Progenitor cell of endocrine pancreas (in vitro differentiated cells): ENCODE results near the gene TAF7. TPM values are rescaled to one million over a fixed set of nuclear protein-coding genes. Genes with fewer than 3 reads are reported as not detected.

Source experiments
- DNase-seq: peaks from one replicate; pipeline ENCODE4 v3.0.0; 2021; ENCODE audit warnings: low spot score; ENCODE audit not compliant: unreplicated experiment
- H3K27ac Mint-ChIP-seq: 2 replicates; pipeline ENCODE4 v1.8.0; 2021; ENCODE audit warnings: mild to moderate bottlenecking, moderate library complexity, mixed read lengths
- H3K27me3 Mint-ChIP-seq: 2 replicates; pipeline ENCODE4 v1.8.0; 2021; ENCODE audit warnings: mixed read lengths
- H3K36me3 Mint-ChIP-seq: 2 replicates; pipeline ENCODE4 v1.8.0; 2022; ENCODE audit warnings: mixed read lengths; ENCODE audit not compliant: insufficient read depth
- H3K4me1 Mint-ChIP-seq: 2 replicates; pipeline ENCODE4 v1.8.0; 2021; ENCODE audit warnings: low read depth, mixed read lengths
- H3K4me3 Mint-ChIP-seq: 2 replicates; pipeline ENCODE4 v1.8.0; 2021; ENCODE audit warnings: low read depth, mild to moderate bottlenecking, moderate library complexity, mixed read lengths
- H3K9me3 Mint-ChIP-seq: 2 replicates; pipeline ENCODE4 v1.8.0; 2021; ENCODE audit warnings: low read depth, mixed read lengths
- CTCF ChIP-seq: fragments of 200-600 bp; sonication (generic); IDR thresholded peaks from one replicate; pipeline ENCODE4 v1.5.0; 2021; ENCODE audit warnings: antibody characterized with exemption, mild to moderate bottlenecking; ENCODE audit not compliant: unreplicated experiment
- total RNA-seq: library from RNA; stranded (reverse); gene quantifications from 2 replicates; pipeline ENCODE4 v1.2.1, GENCODE V29; 2021

Gene TAF7
- total RNA-seq, 1 donor from 2014 or later = 95.6 TPM

- H3K4me3 Mint-ChIP-seq = no peak overlapping the region
- DNase-seq = no peak
- H3K36me3 Mint-ChIP-seq = peaks cover 17% of the 10 kb centered on the region
- H3K27me3 Mint-ChIP-seq = no peaks in the 10 kb centered on the region
- no peak for TF ChIP-seq CTCF
- H3K9me3 Mint-ChIP-seq = peaks cover 48% of the 10 kb centered on the region
- no peak overlapping the region for H3K27ac Mint-ChIP-seq
- H3K4me1 Mint-ChIP-seq = no peaks in the 10 kb centered on the region
Measured at GRCh38 chr5:141272906-141273305, 47.7 kb downstream of the TAF7 start.

DNA sequence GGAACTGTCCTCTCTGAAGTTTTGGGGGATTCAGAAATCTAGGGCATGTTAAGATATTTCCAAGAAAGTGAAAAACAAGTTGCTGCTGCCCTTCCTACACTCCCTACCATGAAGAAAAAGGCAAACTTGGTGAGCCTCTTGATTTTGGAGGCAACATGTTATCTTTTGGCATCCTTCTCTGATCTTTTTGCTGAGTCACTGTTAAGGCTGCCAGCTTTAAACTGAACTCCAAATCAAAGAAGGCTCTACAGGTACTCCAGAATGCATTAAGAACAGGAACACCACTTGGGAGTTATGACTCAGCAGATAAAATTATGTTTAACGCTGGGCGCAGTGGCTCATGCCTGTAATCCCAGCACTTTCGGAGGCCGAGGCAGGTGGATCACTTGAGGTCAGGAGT is 51.4 kb downstream of the TAF7 start:
- Mint-ChIP-seq H3K36me3 (peaks cover 31% of the 10 kb centered on the region), H3K4me1 (no peaks in the 10 kb centered on the region), H3K27me3 (no peaks in the 10 kb centered on the region), H3K4me3 (no peak overlapping the region), H3K27ac (no peak overlapping the region), H3K9me3 (peaks cover 49% of the 10 kb centered on the region)
- TF ChIP-seq CTCF = no peak
- DNase-seq = no peak

Other genes starting within 250 kb of the TAF7 start
- 75.5 and 80.4 TPM in 2 replicates for gene PCDHB2, start 226.2 kb downstream of the TAF7 start, total RNA-seq
- gene PCDHB3, start 220.3 kb downstream of the TAF7 start, total RNA-seq = 9.1 and 9.4 TPM in 2 replicates
- gene PCDHB4, start 199.0 kb downstream of the TAF7 start, total RNA-seq = 4.4 and 4.6 TPM in 2 replicates
- gene PCDHB5, start 185.6 kb downstream of the TAF7 start, total RNA-seq = 29.4 and 32.4 TPM in 2 replicates
- gene PCDHB6, start 170.7 kb downstream of the TAF7 start, total RNA-seq = 2.4 and 2.7 TPM in 2 replicates
- gene PCDHB7, start 148.1 kb downstream of the TAF7 start, total RNA-seq = 0.93 and 1.1 TPM in 2 replicates
- gene PCDHB8, start 143.0 kb downstream of the TAF7 start, total RNA-seq = 2.0 and 2.8 TPM in 2 replicates
- 11.9 and 14.3 TPM in 2 replicates for gene PCDHB16, start 138.4 kb downstream of the TAF7 start, total RNA-seq
- 7.5 and 8.0 TPM in 2 replicates for gene PCDHB9, start 133.6 kb downstream of the TAF7 start, total RNA-seq
- gene PCDHB10, start 128.4 kb downstream of the TAF7 start, total RNA-seq = 5.5 and 7.2 TPM in 2 replicates
- gene PCDHB11, start 121.2 kb downstream of the TAF7 start, total RNA-seq = 4.7 and 5.9 TPM in 2 replicates
- 5.4 and 7.2 TPM in 2 replicates for gene PCDHB12, start 112.1 kb downstream of the TAF7 start, total RNA-seq
- 6.8 and 7.4 TPM in 2 replicates for gene PCDHB13, start 106.9 kb downstream of the TAF7 start, total RNA-seq
- 7.9 and 8.0 TPM in 2 replicates for gene PCDHB14, start 97.4 kb downstream of the TAF7 start, total RNA-seq
- gene PCDHB15, start 75.4 kb downstream of the TAF7 start, total RNA-seq = 8.3 and 9.5 TPM in 2 replicates
- 1.1 and 1.2 TPM in 2 replicates for gene SLC25A2, start 16.7 kb downstream of the TAF7 start, total RNA-seq
- 1.1 and 1.3 TPM in 2 replicates for gene PCDHGA1, start 9.7 kb upstream of the TAF7 start, total RNA-seq
- 0.72 and 1.1 TPM in 2 replicates for gene PCDHGA2, start 18.0 kb upstream of the TAF7 start, total RNA-seq
- 0.80 and 0.81 TPM in 2 replicates for gene PCDHGA3, start 23.0 kb upstream of the TAF7 start, total RNA-seq
- 2.3 TPM in 2 replicates for gene PCDHGB1, start 29.3 kb upstream of the TAF7 start, total RNA-seq
- gene PCDHGA4, start 34.2 kb upstream of the TAF7 start, total RNA-seq = 0.96 and 1.2 TPM in 2 replicates
- 0.80 and 0.89 TPM in 2 replicates for gene PCDHGB2, start 39.2 kb upstream of the TAF7 start, total RNA-seq
- gene PCDHGA5, start 43.4 kb upstream of the TAF7 start, total RNA-seq = 0.69 and 0.71 TPM in 2 replicates
- 0.60 and 0.73 TPM in 2 replicates for gene PCDHGB3, start 49.5 kb upstream of the TAF7 start, total RNA-seq
- gene PCDHGA6, start 53.1 kb upstream of the TAF7 start, total RNA-seq = 0.60 and 0.80 TPM in 2 replicates
- 0.41 and 0.49 TPM in 2 replicates for gene PCDHGA7, start 62.0 kb upstream of the TAF7 start, total RNA-seq
- gene PCDHGB4, start 66.9 kb upstream of the TAF7 start, total RNA-seq = 16.1 and 17.0 TPM in 2 replicates
- gene PCDHGA8, start 71.8 kb upstream of the TAF7 start, total RNA-seq = 1.5 and 1.9 TPM in 2 replicates
- 4.0 and 4.2 TPM in 2 replicates for gene PCDHGB5, start 77.2 kb upstream of the TAF7 start, total RNA-seq
- gene PCDHGA9, start 82.0 kb upstream of the TAF7 start, total RNA-seq = 1.5 and 1.8 TPM in 2 replicates
- 23.1 and 24.0 TPM in 2 replicates for gene PCDHGB6, start 87.2 kb upstream of the TAF7 start, total RNA-seq
- gene PCDHGA10, start 92.2 kb upstream of the TAF7 start, total RNA-seq = 14.3 and 14.6 TPM in 2 replicates
- gene PCDHGB7, start 96.9 kb upstream of the TAF7 start, total RNA-seq = 6.0 and 8.0 TPM in 2 replicates
- 3.1 and 3.3 TPM in 2 replicates for gene PCDHGA11, start 100.3 kb upstream of the TAF7 start, total RNA-seq
- 2.9 and 3.2 TPM in 2 replicates for gene PCDHGA12, start 109.7 kb upstream of the TAF7 start, total RNA-seq
- gene PCDHGC3, start 155.2 kb upstream of the TAF7 start, total RNA-seq = 25.8 and 29.7 TPM in 2 replicates
- gene PCDHGC4, start 164.2 kb upstream of the TAF7 start, total RNA-seq = 3.0 and 3.8 TPM in 2 replicates
- 1.2 and 1.3 TPM in 2 replicates for gene PCDHGC5, start 168.3 kb upstream of the TAF7 start, total RNA-seq